ENCODE measurements around the gene RPP38. TPM values are rescaled to one million over a fixed set of nuclear protein-coding genes. Genes with fewer than 3 reads are reported as not detected.

The RPP38 gene
- total RNA-seq, 1 donor from 2014 or later = 9.9 TPM

DNA sequence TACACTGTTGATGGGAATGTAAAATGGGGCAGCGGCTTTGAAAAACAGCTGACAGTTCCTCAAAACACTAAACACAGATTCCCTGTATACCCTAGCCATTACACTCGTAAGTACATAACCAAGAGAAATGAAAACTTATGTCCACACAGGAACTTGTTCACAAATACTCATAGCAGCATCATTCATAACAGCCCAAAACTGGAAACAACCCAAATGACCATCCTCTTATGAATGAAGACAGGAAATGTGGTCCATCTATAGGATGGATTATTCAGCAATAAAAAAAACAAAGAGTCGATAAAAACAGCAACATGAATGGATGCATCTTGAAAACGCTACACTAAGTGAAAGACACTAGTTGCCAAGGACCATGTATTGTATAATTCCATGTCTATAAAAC, 47.6 kb downstream of the RPP38 start:
- Histone ChIP-seq H3K4me1 (peaks cover 30% of the 10 kb centered on the region), H3K27me3 (ENCODE audit: low read depth) (no peaks in the 10 kb centered on the region), H3K4me3 (no peak overlapping the region), H3K27ac (replicated peaks) (no peak overlapping the region), H3K36me3 (peaks cover 14% of the 10 kb centered on the region), H3K9me3 (replicated peaks) (no peaks in the 10 kb centered on the region)
- DNase-seq = no peak
- TF ChIP-seq, protein P1, sequence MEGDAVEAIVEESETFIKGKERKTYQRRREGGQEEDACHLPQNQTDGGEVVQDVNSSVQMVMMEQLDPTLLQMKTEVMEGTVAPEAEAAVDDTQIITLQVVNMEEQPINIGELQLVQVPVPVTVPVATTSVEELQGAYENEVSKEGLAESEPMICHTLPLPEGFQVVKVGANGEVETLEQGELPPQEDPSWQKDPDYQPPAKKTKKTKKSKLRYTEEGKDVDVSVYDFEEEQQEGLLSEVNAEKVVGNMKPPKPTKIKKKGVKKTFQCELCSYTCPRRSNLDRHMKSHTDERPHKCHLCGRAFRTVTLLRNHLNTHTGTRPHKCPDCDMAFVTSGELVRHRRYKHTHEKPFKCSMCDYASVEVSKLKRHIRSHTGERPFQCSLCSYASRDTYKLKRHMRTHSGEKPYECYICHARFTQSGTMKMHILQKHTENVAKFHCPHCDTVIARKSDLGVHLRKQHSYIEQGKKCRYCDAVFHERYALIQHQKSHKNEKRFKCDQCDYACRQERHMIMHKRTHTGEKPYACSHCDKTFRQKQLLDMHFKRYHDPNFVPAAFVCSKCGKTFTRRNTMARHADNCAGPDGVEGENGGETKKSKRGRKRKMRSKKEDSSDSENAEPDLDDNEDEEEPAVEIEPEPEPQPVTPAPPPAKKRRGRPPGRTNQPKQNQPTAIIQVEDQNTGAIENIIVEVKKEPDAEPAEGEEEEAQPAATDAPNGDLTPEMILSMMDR (IDR thresholded peaks at IDR 0.05; ENCODE audit: borderline replicate concordance) = no peak
- intact Hi-C loops (cut with micrococcal nuclease) = no loop called here

DNA sequence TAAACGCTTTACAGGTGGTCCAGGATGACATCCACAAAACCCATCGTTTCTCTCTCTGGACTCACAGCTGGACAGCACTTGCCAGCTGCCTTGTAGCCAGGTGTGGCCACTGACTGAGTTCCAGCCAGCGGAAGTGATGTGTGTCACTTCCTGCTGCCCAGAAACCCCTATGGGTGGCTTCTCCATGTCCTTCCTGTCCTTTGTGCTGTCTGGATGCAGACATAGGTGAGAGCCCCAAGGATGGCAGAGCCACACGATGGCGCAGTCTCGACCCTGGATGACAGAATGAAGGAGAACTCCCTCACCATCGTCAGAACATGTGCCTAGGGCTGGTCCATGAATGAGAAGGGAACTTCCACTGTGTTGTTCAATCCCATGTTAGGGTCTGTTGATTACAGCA, 49.2 kb downstream of the RPP38 start:
- H3K27me3 ChIP-seq (ENCODE audit: low read depth) = no peaks in the 10 kb centered on the region
- no peak overlapping the region for H3K4me3 ChIP-seq
- no peaks in the 10 kb centered on the region for H3K36me3 ChIP-seq
- TF ChIP-seq, protein P1 (IDR thresholded peaks at IDR 0.05; ENCODE audit: borderline replicate concordance) = no peak
- no peaks in the 10 kb centered on the region for H3K9me3 ChIP-seq (replicated peaks)
- H3K27ac ChIP-seq (replicated peaks) = no peak overlapping the region
- H3K4me1 ChIP-seq = peaks cover 30% of the 10 kb centered on the region
- intact Hi-C loops (cut with micrococcal nuclease) = no loop called here
- DNase-seq = no peak

DNA sequence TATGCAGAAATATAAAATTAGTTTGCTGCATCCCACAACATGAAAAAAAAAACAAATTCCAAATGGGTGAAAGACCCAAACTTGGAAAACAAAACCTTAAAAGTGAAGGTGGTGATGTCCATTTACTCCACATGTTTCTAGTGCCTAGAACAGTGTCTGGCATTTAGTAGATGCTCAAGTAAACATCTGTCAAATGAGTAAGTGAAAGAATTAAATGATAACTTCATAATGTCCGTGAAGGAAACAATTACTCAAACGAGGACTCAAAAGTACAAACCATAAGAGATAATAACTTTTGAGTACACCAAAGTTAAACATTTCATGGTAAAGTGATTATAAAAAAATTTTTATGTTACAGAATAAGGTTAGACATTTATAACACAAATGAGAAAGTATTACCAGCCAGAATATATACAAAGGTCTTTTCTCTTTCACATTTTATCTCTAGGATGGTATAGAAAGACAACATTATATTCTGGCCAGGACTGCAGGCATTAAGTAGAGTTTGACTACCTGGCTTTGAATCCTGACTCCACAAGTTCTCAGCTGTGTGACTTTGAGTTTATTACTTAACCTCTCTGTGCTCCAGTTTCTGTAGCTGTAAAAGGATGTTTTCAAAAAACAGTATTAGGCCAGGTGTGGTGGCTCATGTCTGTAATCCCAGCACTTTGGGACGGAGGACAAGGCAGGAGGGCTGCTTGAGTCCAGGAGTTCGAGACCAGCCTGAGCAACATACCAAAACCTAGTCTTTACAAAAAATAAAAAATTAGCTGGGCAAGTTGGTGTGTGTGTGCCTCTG, 50.6 kb downstream of the RPP38 start:
- Histone ChIP-seq H3K4me3 (no peak overlapping the region), H3K27me3 (ENCODE audit: low read depth) (no peaks in the 10 kb centered on the region), H3K27ac (replicated peaks) (no peak overlapping the region), H3K4me1 (peaks cover 33% of the 10 kb centered on the region), H3K36me3 (no peaks in the 10 kb centered on the region), H3K9me3 (replicated peaks) (no peaks in the 10 kb centered on the region)
- intact Hi-C loops (cut with micrococcal nuclease) = no loop called here
- TF ChIP-seq, protein P1 (IDR thresholded peaks at IDR 0.05; ENCODE audit: borderline replicate concordance) = no peak
- DNase-seq = no peak

- no peaks in the 10 kb centered on the region for H3K36me3 ChIP-seq
- no peaks in the 10 kb centered on the region for H3K27me3 ChIP-seq (ENCODE audit: low read depth)
- TF ChIP-seq, protein P1 (IDR thresholded peaks at IDR 0.05; ENCODE audit: borderline replicate concordance) = no peak
- peaks cover 34% of the 10 kb centered on the region for H3K4me1 ChIP-seq
- no peak overlapping the region for H3K4me3 ChIP-seq
- no peaks in the 10 kb centered on the region for H3K9me3 ChIP-seq (replicated peaks)
- no peak for DNase-seq
- intact Hi-C loops (cut with micrococcal nuclease) = no loop called here
- H3K27ac ChIP-seq (replicated peaks) = no peak overlapping the region
These were observed 52.1 kb downstream of the RPP38 start for GRCh38 chr10:15149042-15149771.

GRCh38 chr10:15150563-15150962, 53.4 kb downstream of the RPP38 start:
- no peak for DNase-seq
- Histone ChIP-seq H3K4me3 (no peak overlapping the region), H3K27me3 (ENCODE audit: low read depth) (no peaks in the 10 kb centered on the region)

More at GRCh38 chr10:15150563-15150962, 53.4 kb downstream of the RPP38 start:
- peaks cover 28% of the 10 kb centered on the region for H3K4me1 ChIP-seq
- intact Hi-C loops (cut with micrococcal nuclease) = no loop called here
- no peaks in the 10 kb centered on the region for H3K9me3 ChIP-seq (replicated peaks)
- no peaks in the 10 kb centered on the region for H3K36me3 ChIP-seq
- TF ChIP-seq, protein P1 (IDR thresholded peaks at IDR 0.05; ENCODE audit: borderline replicate concordance) = no peak
- no peak overlapping the region for H3K27ac ChIP-seq (replicated peaks)

Measured in left ventricle myocardium inferior (tissue), 1 donor.